CD4-positive, alpha-beta T cell treated with Interleukin-2 at 100 ng/mL for 4 hours (primary cell): ENCODE measurements around the gene DNAJC3.
"Not testable (repeated sequence)": the region's sequence is repeated elsewhere in the genome, so short reads cannot be mapped to it uniquely, and the experiment has no call there.

Experiments
- DNase-seq: peaks from one replicate; pipeline ENCODE4 v3.0.0-alpha.2; 2020; ENCODE audit warnings: low spot score

The DNAJC3 gene

GRCh38 chr13:95676762-95677563 lies at the start of gene DNAJC3:
Gene DNAJC3 (plus strand): TSS chr13:95677139. CDS start chr13:95677256, 117 bp downstream.
- DNase-seq = peak; percentile 98

- no peak for DNase-seq
These were observed 49.3 kb upstream of the DNAJC3 start for GRCh38 chr13:95627590-95627989.

- no peak for DNase-seq
These were observed 48.5 kb upstream of the DNAJC3 start for GRCh38 chr13:95628488-95628887.

- no peak for DNase-seq
These were observed 47.9 kb upstream of the DNAJC3 start for GRCh38 chr13:95629071-95629470.

GRCh38 chr13:95630593-95630992 lies 46.3 kb upstream of the DNAJC3 start:
- no peak for DNase-seq

- DNase-seq = no peak
These were observed 40.1 kb upstream of the DNAJC3 start for GRCh38 chr13:95636853-95637252.

- DNase-seq = no peak
These were observed 35.5 kb upstream of the DNAJC3 start for GRCh38 chr13:95641291-95642027.

GRCh38 chr13:95642028-95642621 lies 34.8 kb upstream of the DNAJC3 start:
- no peak for DNase-seq

GRCh38 chr13:95642999-95643398 lies 33.9 kb upstream of the DNAJC3 start:
- no peak for DNase-seq

GRCh38 chr13:95643571-95643935 lies 33.4 kb upstream of the DNAJC3 start:
- DNase-seq = no peak

- no peak for DNase-seq
These were observed 32.9 kb upstream of the DNAJC3 start for GRCh38 chr13:95643936-95644598.

GRCh38 chr13:95644601-95645052 lies 32.3 kb upstream of the DNAJC3 start, which contains the start of gene DZIP1:
Gene DZIP1 (minus strand): TSS chr13:95644706. CDS start chr13:95642029, 2,677 bp downstream.
- DNase-seq = no peak

- no peak for DNase-seq
These were observed 29.6 kb upstream of the DNAJC3 start for GRCh38 chr13:95647321-95647720.

- DNase-seq = no peak
These were observed 26.2 kb upstream of the DNAJC3 start for GRCh38 chr13:95650696-95651095.

GRCh38 chr13:95652244-95652764 lies 24.6 kb upstream of the DNAJC3 start:
- DNase-seq = no peak

- no peak for DNase-seq
These were observed 24.1 kb upstream of the DNAJC3 start for GRCh38 chr13:95652821-95653220.

- no peak for DNase-seq
These were observed 20.4 kb upstream of the DNAJC3 start for GRCh38 chr13:95656386-95657015.

GRCh38 chr13:95659500-95659899 lies 17.4 kb upstream of the DNAJC3 start:
- no peak for DNase-seq

GRCh38 chr13:95660981-95661581 lies 15.9 kb upstream of the DNAJC3 start:
- peak; percentile 38 for DNase-seq

GRCh38 chr13:95667235-95667634 lies 9.7 kb upstream of the DNAJC3 start:
- not testable (repeated sequence) for DNase-seq

GRCh38 chr13:95671597-95671996 lies 5.3 kb upstream of the DNAJC3 start:
- no peak for DNase-seq
